Activated CD8-positive, alpha-beta memory T cell treated with anti-CD3 and anti-CD28 coated beads for 36 hours (primary cell): ENCODE measurements around the gene KATNIP. TPM values are rescaled to one million over a fixed set of nuclear protein-coding genes. Genes with fewer than 3 reads are reported as not detected.
"Not testable (repeated sequence)": the region's sequence is repeated elsewhere in the genome, so short reads cannot be mapped to it uniquely, and the experiment has no call there.

Experiments
- CTCF ChIA-PET: fragments of 350-600 bp; sonication (Branson Sonifier 250); formaldehyde crosslinking; loops from one replicate; lab custom pipeline; 2021; ENCODE audit warnings: antibody characterized with exemption; lab: Charles Lee
- POLR2A ChIA-PET: fragments of 350-600 bp; sonication (Branson Sonifier 250); formaldehyde crosslinking; loops from one replicate; lab custom pipeline; 2021; ENCODE audit warnings: antibody characterized with exemption; lab: Charles Lee
- total RNA-seq, 2 experiments: library from RNA; stranded (reverse); gene quantifications; one replicate each; pipeline ENCODE4 v1.2.3, GENCODE V29; 2021

The KATNIP gene
- total RNA-seq, 2 experiments from 2014 or later, result 14.9 to 16.1 TPM

DNA sequence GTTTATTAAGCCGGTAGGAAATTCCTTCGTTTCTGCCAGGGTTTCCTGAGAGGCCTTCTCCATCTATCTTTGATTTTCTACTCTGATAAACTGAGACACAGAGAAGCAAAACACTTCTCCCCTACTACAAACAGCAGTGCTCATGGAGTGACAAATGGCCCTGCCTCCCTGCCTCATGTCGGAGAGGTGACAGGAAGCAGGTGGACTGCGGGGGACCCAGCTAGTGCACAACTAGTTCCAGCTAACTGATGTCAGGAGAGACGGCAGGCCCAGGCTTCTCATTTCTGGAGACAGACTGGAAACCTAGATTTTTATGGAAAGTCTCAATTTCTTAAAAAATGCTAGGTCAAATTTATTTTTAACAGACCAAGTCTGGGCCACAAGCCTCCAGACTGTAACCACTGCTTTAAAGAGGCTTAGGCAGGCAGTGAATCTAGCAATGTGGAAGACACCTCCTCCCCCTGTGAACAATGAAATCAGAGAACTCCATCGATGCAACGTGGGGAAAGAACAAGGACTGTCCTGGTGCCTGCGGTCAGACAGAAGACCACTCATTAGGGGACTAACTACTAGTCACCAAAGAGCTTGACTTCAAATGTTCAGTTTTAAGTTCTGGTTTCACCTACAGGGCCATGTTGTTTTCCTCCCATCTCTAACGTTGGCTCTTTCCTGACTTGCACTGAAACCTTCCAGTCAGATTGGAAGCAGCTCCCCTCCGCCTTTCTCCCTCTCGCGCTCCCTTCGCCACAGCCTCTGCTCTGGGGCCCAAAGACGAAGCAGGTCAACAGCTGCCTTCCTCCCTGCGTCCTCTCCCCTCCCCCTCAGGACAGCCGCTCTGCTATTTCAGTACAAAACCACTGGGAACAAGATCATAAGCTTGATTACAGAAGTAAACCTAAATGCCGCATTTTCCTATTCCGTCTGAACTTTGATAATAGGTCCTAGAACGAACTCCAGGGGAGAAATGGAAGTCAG is 17.8 kb upstream of the KATNIP start:
- POLR2A ChIA-PET, result no interaction called here
- CTCF ChIA-PET, result no interaction called here

- POLR2A ChIA-PET, result no interaction called here
- CTCF ChIA-PET, result no interaction called here
These were observed 15.7 kb upstream of the KATNIP start for GRCh38 chr16:27534256-27534655.

- POLR2A ChIA-PET, result no interaction called here
- CTCF ChIA-PET, result no interaction called here
These were observed 11.4 kb upstream of the KATNIP start for GRCh38 chr16:27538528-27538927.

GRCh38 chr16:27539120-27539519 is 10.8 kb upstream of the KATNIP start:
- ChIA-PET CTCF (interaction anchor here (0.7 kb wide), 1 partner anchor 63 kb away, joined by 7 read pairs; no protein-coding TSS in a partner anchor), POLR2A (no interaction called here)

DNA sequence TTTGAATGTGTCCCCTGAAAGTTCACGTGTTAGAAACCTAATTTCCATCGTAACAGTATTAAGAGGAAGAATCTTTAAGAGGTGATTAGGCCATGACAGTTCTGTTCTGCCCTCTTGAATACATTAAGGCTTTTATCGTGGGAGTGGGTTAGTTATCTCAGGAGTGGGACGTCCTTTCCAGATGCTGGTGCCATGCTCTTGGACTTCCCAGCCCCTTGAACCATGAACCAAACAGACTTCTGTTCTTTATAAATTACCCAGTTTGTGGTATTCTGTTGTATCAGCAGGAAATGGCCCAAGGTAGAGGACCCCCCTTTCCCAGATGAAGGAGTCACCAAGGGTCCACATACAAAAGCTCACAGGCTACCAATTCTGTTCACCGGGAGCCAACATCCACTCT is 10.3 kb upstream of the KATNIP start:
- ChIA-PET POLR2A (no interaction called here), CTCF (no interaction called here)

DNA sequence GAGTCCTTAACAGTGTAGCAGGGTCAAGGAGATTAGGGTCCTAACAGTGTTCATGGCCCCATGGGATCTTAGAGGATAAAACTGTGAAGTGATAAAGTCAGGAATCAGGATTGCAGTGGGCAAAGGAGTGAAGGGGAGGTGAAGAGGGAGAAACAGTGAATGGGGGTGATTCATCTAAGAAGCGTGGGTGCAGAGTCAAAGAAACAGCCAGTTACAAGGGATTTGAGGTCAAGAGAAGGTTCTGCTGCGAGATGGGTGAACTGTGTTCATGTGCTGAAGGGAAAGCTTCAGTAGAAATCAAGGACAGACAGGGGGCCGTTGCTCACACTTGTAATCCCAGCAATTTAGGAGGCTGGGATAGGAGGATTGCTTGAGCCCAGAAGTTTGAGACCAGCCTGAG is 6.1 kb upstream of the KATNIP start:
- POLR2A ChIA-PET, result no interaction called here
- CTCF ChIA-PET, result no interaction called here

- CTCF ChIA-PET, result interaction anchor here (0.6 kb wide), 1 partner anchor 666 kb away, joined by 3 read pairs; no protein-coding TSS in a partner anchor
- POLR2A ChIA-PET, result no interaction called here
These were observed 5.3 kb upstream of the KATNIP start for GRCh38 chr16:27544671-27545070.

DNA sequence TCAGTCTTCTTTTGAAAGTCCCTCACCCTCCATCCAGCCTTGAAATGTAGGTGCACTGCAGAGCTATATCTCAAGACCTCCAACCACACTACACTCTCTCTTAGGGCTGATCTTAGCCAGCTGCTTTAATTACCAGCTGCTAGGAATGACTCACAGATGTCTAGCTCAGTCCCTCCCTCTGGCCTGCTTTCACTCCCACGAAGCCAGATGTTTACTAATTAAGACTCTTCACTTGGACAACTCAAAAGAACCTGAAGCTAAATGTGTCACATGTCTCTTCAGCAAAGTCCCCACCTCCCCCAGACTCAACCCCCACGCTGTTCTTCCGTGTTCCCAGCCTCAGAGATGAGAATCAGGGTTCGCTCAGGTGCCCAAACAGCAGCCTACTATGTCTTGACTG is 2.8 kb upstream of the KATNIP start:
- ChIA-PET POLR2A (interaction anchor here (0.7 kb wide), 1 partner anchor 343 kb away, joined by 3 read pairs; no protein-coding TSS in a partner anchor), CTCF (no interaction called here)

DNA sequence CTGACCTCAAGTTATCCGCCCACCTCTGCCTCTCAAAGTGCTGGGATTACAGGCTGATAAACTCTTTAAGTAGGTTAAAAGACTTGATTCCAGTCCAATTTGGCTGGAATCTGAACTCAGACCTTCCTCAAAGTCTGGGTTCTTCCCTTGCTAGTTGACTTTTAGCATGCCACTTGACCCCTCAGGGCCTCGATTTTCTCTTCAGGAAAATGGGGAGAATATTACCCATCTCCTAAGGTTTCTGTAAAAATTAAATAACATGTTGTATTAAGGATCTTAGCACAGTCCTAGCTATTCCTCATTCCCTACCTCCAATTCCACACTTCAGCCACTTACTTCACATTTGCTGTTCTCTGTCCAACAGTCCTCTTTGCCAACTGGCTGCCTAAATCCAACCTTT is 2.1 kb upstream of the KATNIP start:
- ChIA-PET CTCF (interaction anchor here (0.5 kb wide), 1 partner anchor 115 kb away, joined by 3 read pairs; no protein-coding TSS in a partner anchor), POLR2A (interaction anchor here (0.6 kb wide), 1 partner anchor 17 kb away, joined by 3 read pairs; no protein-coding TSS in a partner anchor)

DNA sequence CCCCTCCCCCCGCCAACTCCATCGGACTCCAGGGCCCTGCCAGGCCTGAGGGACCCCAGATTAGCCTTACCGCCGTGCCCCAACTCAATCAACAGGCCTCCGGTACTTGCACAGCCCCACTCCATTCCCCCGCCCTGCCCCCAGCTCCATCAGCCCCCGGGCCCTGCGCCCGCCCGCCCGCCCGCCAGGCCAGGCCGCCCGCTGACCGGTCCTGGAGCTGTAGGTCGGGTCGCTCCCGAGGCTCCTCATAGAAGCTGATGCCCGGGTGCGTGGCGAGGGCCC is 539 bp upstream of the KATNIP start:
- POLR2A ChIA-PET, result no interaction called here
- CTCF ChIA-PET, result no interaction called here

DNA sequence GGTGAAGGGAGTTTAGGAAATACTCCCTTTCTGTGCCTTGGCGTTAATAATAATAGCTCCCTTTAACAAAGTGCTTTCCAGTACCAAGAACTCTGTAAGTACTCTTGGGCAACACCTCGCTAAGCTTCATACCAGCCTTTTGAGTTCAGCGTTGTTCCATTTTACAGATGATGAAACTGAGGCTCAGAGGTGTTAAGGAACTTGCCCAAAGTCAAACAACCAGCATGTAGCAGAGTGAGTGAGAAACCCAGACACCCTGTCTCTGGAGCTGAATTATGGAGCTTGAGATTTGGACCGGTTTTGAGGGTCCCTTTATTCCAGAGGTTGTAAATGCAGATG is 607 bp downstream of the KATNIP start:
- ChIA-PET POLR2A (interaction anchor here (0.7 kb wide), 1 partner anchor 347 kb away, joined by 3 read pairs; the partner anchor contains the start of gene KDM8), CTCF (no interaction called here)

DNA sequence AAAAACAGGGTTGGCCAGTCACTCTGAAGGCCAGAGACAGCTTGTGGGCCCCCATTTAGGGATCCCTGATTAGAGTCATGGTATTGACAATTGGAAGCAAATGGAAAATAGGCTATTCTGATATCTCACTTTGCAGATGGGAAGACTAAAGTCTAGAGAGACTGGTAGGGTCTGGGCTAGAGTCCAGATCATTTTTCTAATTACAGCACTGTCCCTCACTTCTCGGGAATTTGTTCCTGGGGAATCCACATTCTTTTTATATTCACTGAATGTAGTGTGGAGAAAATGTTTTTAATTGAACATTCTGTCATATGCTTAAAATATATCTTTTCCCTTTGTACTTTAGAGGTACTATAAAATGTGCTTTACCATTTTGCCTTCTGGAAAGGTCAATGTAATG is 1.1 kb downstream of the KATNIP start:
- CTCF ChIA-PET, result no interaction called here
- POLR2A ChIA-PET, result interaction anchor here (0.6 kb wide), 1 partner anchor 136 kb away, joined by 3 read pairs; no protein-coding TSS in a partner anchor

- ChIA-PET CTCF (no interaction called here), POLR2A (no interaction called here)
These were observed 6.5 kb downstream of the KATNIP start for GRCh38 chr16:27556471-27556870.

- CTCF ChIA-PET, result no interaction called here
- POLR2A ChIA-PET, result no interaction called here
These were observed 8.5 kb downstream of the KATNIP start for GRCh38 chr16:27558434-27558833.

DNA sequence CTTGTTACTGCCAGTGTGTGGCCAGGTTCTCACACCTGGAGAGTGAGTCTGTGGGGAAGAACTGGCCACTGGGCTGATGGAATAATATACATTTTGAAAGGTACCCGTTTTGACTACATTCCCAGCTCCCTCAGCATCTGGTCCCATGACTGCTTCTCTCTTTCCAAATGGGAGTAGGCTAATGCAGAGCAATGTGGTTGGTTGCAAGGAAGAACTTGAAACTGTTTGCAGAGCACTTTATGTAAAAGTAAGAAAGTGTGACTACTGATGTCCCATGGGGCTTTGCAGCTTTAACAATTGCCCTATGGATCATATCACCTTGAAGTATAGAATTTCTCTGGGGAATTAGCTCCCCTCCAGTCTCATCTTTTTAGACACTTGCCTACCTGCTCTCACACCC is 9.0 kb downstream of the KATNIP start:
- ChIA-PET POLR2A (no interaction called here), CTCF (no interaction called here)

- CTCF ChIA-PET, result no interaction called here
- POLR2A ChIA-PET, result no interaction called here
These were observed 11.3 kb downstream of the KATNIP start for GRCh38 chr16:27561216-27561615.

DNA sequence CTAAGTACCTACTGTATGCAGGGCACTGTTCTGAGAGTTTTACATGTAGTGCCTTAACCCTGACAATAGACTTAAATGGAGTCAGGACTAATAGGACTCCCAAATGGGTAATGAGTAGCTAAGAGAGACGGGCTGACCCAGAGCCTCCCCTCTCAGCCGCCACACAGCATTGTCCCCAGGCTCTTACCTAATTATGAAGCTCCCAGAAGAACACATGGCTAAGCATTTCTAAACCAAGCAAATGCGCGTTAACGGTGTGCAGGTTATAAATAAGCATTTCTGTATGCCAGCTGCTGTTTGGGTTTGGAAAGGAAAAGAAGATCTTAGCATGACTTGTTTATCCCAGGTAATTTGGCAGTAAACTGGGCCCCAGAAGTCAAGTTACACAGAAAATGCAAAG is 14.3 kb downstream of the KATNIP start:
- POLR2A ChIA-PET, result no interaction called here
- CTCF ChIA-PET, result no interaction called here

GRCh38 chr16:27566417-27566816 is 16.5 kb downstream of the KATNIP start:
- POLR2A ChIA-PET, result no interaction called here
- CTCF ChIA-PET, result no interaction called here

- POLR2A ChIA-PET, result no interaction called here
- CTCF ChIA-PET, result no interaction called here
These were observed 18.1 kb downstream of the KATNIP start for GRCh38 chr16:27568077-27568476.

DNA sequence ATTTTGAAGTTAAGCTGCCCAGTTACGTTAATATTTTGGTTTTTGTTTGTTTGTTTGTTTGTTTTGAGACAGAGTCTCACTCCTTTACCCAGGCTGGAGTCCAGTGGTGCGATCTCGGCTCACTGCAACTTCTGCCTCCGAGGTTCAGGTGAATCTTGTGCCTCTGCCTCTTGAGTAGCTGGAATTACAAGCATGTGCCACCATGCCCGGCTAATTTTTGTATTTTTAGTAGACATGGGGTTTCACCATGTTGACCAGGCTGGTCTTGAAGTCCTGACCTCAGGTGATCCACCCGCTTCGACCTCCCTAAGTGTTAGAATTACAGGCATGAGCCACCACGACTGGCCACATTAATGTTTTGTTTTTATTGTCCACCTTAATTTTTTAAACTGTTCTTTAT is 21.0 kb downstream of the KATNIP start:
- CTCF ChIA-PET, result not testable (repeated sequence)

More for the DNA sequence above, 21.0 kb downstream of the KATNIP start:
- POLR2A ChIA-PET, result not testable (repeated sequence)
